ENCODE measurements around the gene TSGA10IP. TPM values are rescaled to one million over a fixed set of nuclear protein-coding genes. Genes with fewer than 3 reads are reported as not detected.

Gene TSGA10IP
- polyA plus RNA-seq, 1 donor (not counting 4 experiments of a cell fraction or from before 2014, with no cell fraction given): not detected

- FAIRE-seq: peak; percentile 13
- dilution Hi-C loops (cut with MboI; ENCODE audit: extremely low pct_ligation_motif_present, low sequenced_read_pairs): no loop called here
- DNase-seq (ENCODE audit: low read depth, low spot score): no peak
- Histone ChIP-seq H2AFZ (ENCODE audit: control insufficient read depth, low read length) (peak overlapping the region; percentile 59), H3K79me2 (ENCODE audit: control insufficient read depth, insufficient read depth, low read length) (peaks cover 6% of the 10 kb centered on the region), H3K27ac (ENCODE audit: control insufficient read depth, insufficient read depth, low read length) (no peak overlapping the region), H3K9ac (ENCODE audit: control insufficient read depth, extremely low read depth, insufficient read depth, low read length) (peak overlapping the region; percentile 38), H3K4me3 (ENCODE audit: control insufficient read depth in 2 of 3, extremely low read depth in 1 of 3, insufficient read depth in 2 of 3, low read depth in 1 of 3, low read length in 3 of 3) (no peak overlapping the region), H3K9me3 (ENCODE audit: control insufficient read depth, low read depth, low read length) (no peaks in the 10 kb centered on the region), H3K4me1 (ENCODE audit: control insufficient read depth, extremely low read depth, insufficient read depth, low read length) (peaks cover 35% of the 10 kb centered on the region), H3K4me2 (ENCODE audit: control insufficient read depth, extremely low read depth, insufficient read depth, low read depth, low read length) (peak overlapping the region; percentile 44), H3K36me3 (ENCODE audit: control insufficient read depth in 2 of 2, extremely low read depth in 1 of 2, insufficient read depth in 2 of 2, low read length in 2 of 2) (peaks cover 6% of the 10 kb centered on the region in 2 experiments), H3K27me3 (ENCODE audit: control insufficient read depth, extremely low read depth, insufficient read depth, low read length) (no peaks in the 10 kb centered on the region), H3K9me1 (ENCODE audit: control insufficient read depth, extremely low read depth, insufficient read depth, low read length) (peaks cover 3% of the 10 kb centered on the region), H4K20me1 (ENCODE audit: control insufficient read depth, extremely low read depth, insufficient read depth, low read length) (no peaks in the 10 kb centered on the region)
- TF ChIP-seq CTCF (optimal IDR thresholded peaks at IDR 0.05 in 1 of 3, IDR thresholded peaks at IDR 0.05 in 1 of 3, conservative IDR thresholded peaks at IDR 0.05 in 1 of 3; ENCODE audit: extremely low read depth in 1 of 3, insufficient read depth in 2 of 3, low read length in 3 of 3): no peak
- TF ChIP-seq EZH2 (IDR thresholded peaks at IDR 0.05; ENCODE audit: low read length): no peak
Observed at GRCh38 chr11:66008468-66009101, 63.3 kb downstream of the TSGA10IP start.

Other genes with a start within 250 kb of the TSGA10IP start
- 26.8 to 32.1 TPM (median 30.3 TPM) in 3 replicates for gene KAT5, start 233.2 kb upstream of the TSGA10IP start, polyA plus RNA-seq
- 16.0 to 20.6 TPM (median 18.5 TPM) in 3 replicates for gene RNASEH2C, start 224.7 kb upstream of the TSGA10IP start, polyA plus RNA-seq
- 3.1 to 6.8 TPM (median 3.1 TPM) in 3 replicates for gene AP5B1, start 164.5 kb upstream of the TSGA10IP start, polyA plus RNA-seq
- gene OVOL1, start 158.4 kb upstream of the TSGA10IP start, polyA plus RNA-seq: 2.1 to 23.2 TPM (median 7.5 TPM) in 3 replicates
- 0.12 to 0.44 TPM (median 0.15 TPM) in 3 replicates for gene SNX32, start 111.5 kb upstream of the TSGA10IP start, polyA plus RNA-seq
- 571 to 1,860 TPM (median 1,236 TPM) in 3 replicates for gene CFL1, start 87.3 kb upstream of the TSGA10IP start, polyA plus RNA-seq
- 24.7 to 34.4 TPM (median 28.0 TPM) in 3 replicates for gene MUS81, start 85.0 kb upstream of the TSGA10IP start, polyA plus RNA-seq
- 4.6 to 13.6 TPM (median 4.8 TPM) in 3 replicates for gene EFEMP2, start 72.7 kb upstream of the TSGA10IP start, polyA plus RNA-seq
- gene CTSW, start 65.6 kb upstream of the TSGA10IP start, polyA plus RNA-seq: not detected in 3 replicates
- 83.0 to 104 TPM (median 95.1 TPM) in 3 replicates for gene FIBP, start 57.0 kb upstream of the TSGA10IP start, polyA plus RNA-seq
- gene CCDC85B, start 54.8 kb upstream of the TSGA10IP start, polyA plus RNA-seq: 4.1 to 6.8 TPM (median 6.0 TPM) in 3 replicates
- 9.4 to 25.3 TPM (median 21.8 TPM) in 3 replicates for gene FOSL1, start 45.1 kb upstream of the TSGA10IP start, polyA plus RNA-seq
- gene C11orf68, start 26.4 kb upstream of the TSGA10IP start, polyA plus RNA-seq: 18.4 to 30.9 TPM (median 25.0 TPM) in 3 replicates
- 135 to 175 TPM (median 138 TPM) in 3 replicates for gene DRAP1, start 26.1 kb upstream of the TSGA10IP start, polyA plus RNA-seq
- gene SART1, start 16.3 kb downstream of the TSGA10IP start, polyA plus RNA-seq: 5.9 to 28.0 TPM (median 14.7 TPM) in 3 replicates
- 23.1 to 36.8 TPM (median 29.6 TPM) in 3 replicates for gene EIF1AD, start 56.7 kb downstream of the TSGA10IP start, polyA plus RNA-seq
- gene BANF1, start 57.0 kb downstream of the TSGA10IP start, polyA plus RNA-seq: 112 to 187 TPM (median 154 TPM) in 3 replicates
- gene CST6, start 66.5 kb downstream of the TSGA10IP start, polyA plus RNA-seq: 1.4 to 2.3 TPM (median 1.7 TPM) in 3 replicates
- 0.07 TPM in 1 of 3 replicates, not detected in the others for gene CATSPER1, start 81.0 kb downstream of the TSGA10IP start, polyA plus RNA-seq
- gene GAL3ST3, start 103.7 kb downstream of the TSGA10IP start, polyA plus RNA-seq: not detected in 3 replicates
- gene SF3B2, start 106.9 kb downstream of the TSGA10IP start, polyA plus RNA-seq: 41.9 to 121 TPM (median 73.0 TPM) in 3 replicates
- gene PACS1, start 124.8 kb downstream of the TSGA10IP start, polyA plus RNA-seq: 10.0 to 28.4 TPM (median 14.9 TPM) in 3 replicates

All from keratinocyte (primary cell).